NB4 (cell line): Measurements from ENCODE around the gene INCENP.

ENCODE experiments used
- MAX ChIP-seq: IDR thresholded peaks from 2 replicates; pipeline ENCODE4 v1.6.1; 2011; ENCODE audit warnings: low read depth, low read length
- MYC ChIP-seq: IDR thresholded peaks from 2 replicates; pipeline ENCODE4 v1.6.1; 2011; ENCODE audit warnings: low read depth, low read length
- POLR2A ChIP-seq: IDR thresholded peaks from 2 replicates; pipeline ENCODE4 v1.6.1; 2011; ENCODE audit warnings: mild to moderate bottlenecking; ENCODE audit not compliant: insufficient read length; ENCODE audit errors: extremely low read depth
- TF ChIP-seq, protein P1 (sequence below): IDR thresholded peaks from one replicate; pipeline ENCODE4 v1.5.1; 2012; ENCODE audit warnings: low read depth, low read length

DNA sequence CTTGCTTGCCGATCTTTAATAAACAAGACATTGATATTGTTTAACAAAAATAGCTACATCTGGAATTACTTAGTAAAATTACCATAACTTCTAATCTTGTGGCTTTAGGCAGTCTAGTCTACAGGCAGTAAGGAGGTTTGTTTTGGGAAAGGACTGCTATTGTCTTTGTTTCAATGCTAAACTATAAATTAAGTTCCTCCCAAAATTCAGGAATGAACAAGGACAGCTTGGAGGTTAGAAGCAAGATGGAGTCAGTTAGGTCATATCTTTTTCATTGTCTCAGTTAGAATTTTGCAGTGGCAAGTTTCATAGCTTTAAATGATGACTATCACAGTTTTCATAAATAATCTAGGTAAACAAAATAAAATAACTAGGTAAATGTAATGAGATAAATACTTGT is 36.1 kb upstream of the INCENP start:
- no peak for TF ChIP-seq POLR2A
- TF ChIP-seq, protein P1, sequence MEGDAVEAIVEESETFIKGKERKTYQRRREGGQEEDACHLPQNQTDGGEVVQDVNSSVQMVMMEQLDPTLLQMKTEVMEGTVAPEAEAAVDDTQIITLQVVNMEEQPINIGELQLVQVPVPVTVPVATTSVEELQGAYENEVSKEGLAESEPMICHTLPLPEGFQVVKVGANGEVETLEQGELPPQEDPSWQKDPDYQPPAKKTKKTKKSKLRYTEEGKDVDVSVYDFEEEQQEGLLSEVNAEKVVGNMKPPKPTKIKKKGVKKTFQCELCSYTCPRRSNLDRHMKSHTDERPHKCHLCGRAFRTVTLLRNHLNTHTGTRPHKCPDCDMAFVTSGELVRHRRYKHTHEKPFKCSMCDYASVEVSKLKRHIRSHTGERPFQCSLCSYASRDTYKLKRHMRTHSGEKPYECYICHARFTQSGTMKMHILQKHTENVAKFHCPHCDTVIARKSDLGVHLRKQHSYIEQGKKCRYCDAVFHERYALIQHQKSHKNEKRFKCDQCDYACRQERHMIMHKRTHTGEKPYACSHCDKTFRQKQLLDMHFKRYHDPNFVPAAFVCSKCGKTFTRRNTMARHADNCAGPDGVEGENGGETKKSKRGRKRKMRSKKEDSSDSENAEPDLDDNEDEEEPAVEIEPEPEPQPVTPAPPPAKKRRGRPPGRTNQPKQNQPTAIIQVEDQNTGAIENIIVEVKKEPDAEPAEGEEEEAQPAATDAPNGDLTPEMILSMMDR, result no peak
- TF ChIP-seq MAX, result no peak
- no peak for TF ChIP-seq MYC
